Peyer's patch (tissue), 4 donors: ENCODE measurements around the gene TERT. TPM values are rescaled to one million over a fixed set of nuclear protein-coding genes. Genes with fewer than 3 reads are reported as not detected.

Source experiments
- DNase-seq, 3 donors: peaks; one replicate each; pipeline ENCODE4 v3.0.0-alpha.2; 2017 to 2019
- H3K27ac ChIP-seq, 4 donors: fragments of 200-600 bp; sonication (generic); one replicate each; pipeline ENCODE4 v1.5.1; 2016 to 2019
- H3K27me3 ChIP-seq, 2 donors: fragments of 200-600 bp; sonication (generic); one replicate each; pipeline ENCODE4 v1.5.1; 2019
- H3K36me3 ChIP-seq, 3 donors: fragments of 200-600 bp; sonication (generic); one replicate each; pipeline ENCODE4 v1.5.1; 2016 to 2019
- H3K4me1 ChIP-seq, 4 donors: fragments of 200-600 bp; sonication (generic); one replicate each; pipeline ENCODE4 v1.5.1; 2016 to 2019
- H3K4me3 ChIP-seq, 4 donors: fragments of 200-600 bp; sonication (generic); 1 replicate in 3 of 4; 2 replicates in 1 of 4; pipeline ENCODE4 v1.5.1; 2016 to 2019; ENCODE audit warnings: mild to moderate bottlenecking in 1 of 4
- H3K9me3 ChIP-seq, 4 donors: fragments of 200-600 bp; sonication (generic); one replicate each; pipeline ENCODE4 v1.5.1; 2016 to 2019; ENCODE audit warnings: mild to moderate bottlenecking in 1 of 4
- CTCF ChIP-seq, 6 experiments: fragments of 450-650 bp in 4 of 6; fragments of 200-600 bp in 2 of 6; sonication (generic) in 1 of 6; IDR thresholded peaks; one replicate each; pipeline ENCODE4 v1.5.1; 2017 to 2019; ENCODE audit warnings: antibody characterized with exemption in 6 of 6, mild to moderate bottlenecking in 3 of 6, moderate library complexity in 1 of 6
- POLR2A ChIP-seq, 2 donors: fragments of 450-650 bp; IDR thresholded peaks; one replicate each; pipeline ENCODE4 v1.5.1; 2017; ENCODE audit warnings: antibody characterized with exemption in 2 of 2, mild to moderate bottlenecking in 2 of 2, moderate library complexity in 2 of 2
- total RNA-seq, 4 donors: library from RNA; depleted of rRNA; stranded (reverse); fragments of >200 nt; gene quantifications; one replicate each; pipeline ENCODE4 v1.1.0, GENCODE V29; 2016

TERT gene
- total RNA-seq, 4 donors from 2014 or later, result 0.70 to 6.6 (median 1.6) TPM

GRCh38 chr5:1209489-1209852, 85.4 kb downstream of the TERT start:
- Histone ChIP-seq H3K36me3 (peaks cover 0 to 42% (median 0%) of the 10 kb centered on the region in 3 donors), H3K9me3 (no peaks in the 10 kb centered on the region), H3K4me1 (peaks cover 0 to 12% (median 0%) of the 10 kb centered on the region in 4 donors), H3K27me3 (no peaks in the 10 kb centered on the region), H3K27ac (peak overlapping the region in 2 of 4 donors; percentile 40 to 49), H3K4me3 (no peak overlapping the region)
- no peak for DNase-seq
- TF ChIP-seq POLR2A (IDR thresholded peaks at IDR 0.05) (no peak), CTCF (IDR thresholded peaks at IDR 0.05) (peak in 1 of 6 experiments; percentile 1)

GRCh38 chr5:1208743-1209488, 86.0 kb downstream of the TERT start:
- peak in 2 of 3 donors; percentile 57 to 65 for DNase-seq
- H3K36me3 ChIP-seq, result peaks cover 0 to 36% (median 0%) of the 10 kb centered on the region in 3 donors
- TF ChIP-seq CTCF (IDR thresholded peaks at IDR 0.05) (peak in 3 of 6 experiments; percentile 36 to 52 (median 46)), POLR2A (IDR thresholded peaks at IDR 0.05) (no peak)
- H3K27me3 ChIP-seq, result no peaks in the 10 kb centered on the region
- H3K4me1 ChIP-seq, result peaks cover 0 to 12% (median 0%) of the 10 kb centered on the region in 4 donors
- peak overlapping the region in 1 of 4 donors; percentile 5 for H3K4me3 ChIP-seq
- peak overlapping the region in 2 of 4 donors; percentile 40 to 49 for H3K27ac ChIP-seq
- no peaks in the 10 kb centered on the region for H3K9me3 ChIP-seq

- Histone ChIP-seq H3K9me3 (no peaks in the 10 kb centered on the region), H3K4me3 (peak overlapping the region in 1 of 4 donors; percentile 5), H3K27me3 (no peaks in the 10 kb centered on the region), H3K4me1 (peaks cover 0 to 12% (median 0%) of the 10 kb centered on the region in 4 donors), H3K27ac (peak overlapping the region in 2 of 4 donors; percentile 40 to 49), H3K36me3 (peaks cover 0 to 33% (median 0%) of the 10 kb centered on the region in 3 donors)
- TF ChIP-seq POLR2A (IDR thresholded peaks at IDR 0.05), result no peak
- TF ChIP-seq CTCF (IDR thresholded peaks at IDR 0.05), result no peak
- DNase-seq, result no peak
Measured at GRCh38 chr5:1208221-1208742, 86.6 kb downstream of the TERT start.

- Histone ChIP-seq H3K4me1 (peaks cover 0 to 12% (median 0%) of the 10 kb centered on the region in 4 donors), H3K27ac (no peak overlapping the region), H3K9me3 (no peaks in the 10 kb centered on the region), H3K4me3 (no peak overlapping the region), H3K36me3 (peaks cover 0 to 35% (median 0%) of the 10 kb centered on the region in 3 donors), H3K27me3 (no peaks in the 10 kb centered on the region)
- TF ChIP-seq POLR2A (IDR thresholded peaks at IDR 0.05) (no peak), CTCF (IDR thresholded peaks at IDR 0.05) (no peak)
- no peak for DNase-seq
Measured at GRCh38 chr5:1207555-1207954, 87.3 kb downstream of the TERT start.

GRCh38 chr5:1206521-1207412, 88.1 kb downstream of the TERT start:
- TF ChIP-seq POLR2A (IDR thresholded peaks at IDR 0.05) (no peak), CTCF (IDR thresholded peaks at IDR 0.05) (no peak)
- Histone ChIP-seq H3K27ac (no peak overlapping the region), H3K4me3 (peak overlapping the region in 1 of 4 donors; percentile 7), H3K4me1 (peaks cover 0 to 12% (median 0%) of the 10 kb centered on the region in 4 donors), H3K36me3 (peaks cover 0 to 28% (median 0%) of the 10 kb centered on the region in 3 donors), H3K27me3 (no peaks in the 10 kb centered on the region), H3K9me3 (no peaks in the 10 kb centered on the region)
- no peak for DNase-seq
